HG02884 (cell line): ENCODE measurements around the gene AQP3.
A peak's percentile ranks its signal among the peaks of the same experiment; 100 is the strongest.
"Not testable (repeated sequence)": the region's sequence is repeated elsewhere in the genome, so short reads cannot be mapped to it uniquely, and the experiment has no call there.

ENCODE experiments used
- ATAC-seq: cut with Tn5 transposase; IDR thresholded peaks from one replicate; pipeline ENCODE4 v1.9.1; 2021; ENCODE audit warnings: mild to moderate bottlenecking, moderate library complexity; ENCODE audit not compliant: unreplicated experiment

Gene AQP3

GRCh38 chr9:33446946-33447798, at the start of gene AQP3:
Gene AQP3 (minus strand): TSS chr9:33447593. CDS start chr9:33447530, 63 bp downstream.
- peak; percentile 24 for ATAC-seq

GRCh38 chr9:33493819-33494218, 46.4 kb upstream of the AQP3 start:
- not testable (repeated sequence) for ATAC-seq

GRCh38 chr9:33489066-33489465, 41.7 kb upstream of the AQP3 start:
- no peak for ATAC-seq

GRCh38 chr9:33485312-33485711, 37.9 kb upstream of the AQP3 start:
- not testable (repeated sequence) for ATAC-seq

GRCh38 chr9:33480976-33481375, 33.6 kb upstream of the AQP3 start:
- no peak for ATAC-seq

- ATAC-seq = no peak
Observed at GRCh38 chr9:33480106-33480505, 32.7 kb upstream of the AQP3 start.

GRCh38 chr9:33476503-33476902, 29.1 kb upstream of the AQP3 start:
- no peak for ATAC-seq

- ATAC-seq = no peak
Observed at GRCh38 chr9:33475357-33475756, 28.0 kb upstream of the AQP3 start.

GRCh38 chr9:33473643-33474352, 26.4 kb upstream of the AQP3 start, which contains the start of gene NOL6:
Gene NOL6 (minus strand): TSS chr9:33473924. CDS start chr9:33473842, 82 bp downstream.
- ATAC-seq = peak; percentile 99

GRCh38 chr9:33472881-33473615, 25.7 kb upstream of the AQP3 start:
- ATAC-seq = no peak

GRCh38 chr9:33472171-33472880, 24.9 kb upstream of the AQP3 start:
- no peak for ATAC-seq

- ATAC-seq = no peak
Observed at GRCh38 chr9:33471361-33471760, 24.0 kb upstream of the AQP3 start.

- ATAC-seq = no peak
Observed at GRCh38 chr9:33469891-33470290, 22.5 kb upstream of the AQP3 start.

GRCh38 chr9:33468797-33469621, 21.6 kb upstream of the AQP3 start:
- ATAC-seq = no peak

- no peak for ATAC-seq
Observed at GRCh38 chr9:33468215-33468730, 20.9 kb upstream of the AQP3 start.

GRCh38 chr9:33467526-33467925, 20.1 kb upstream of the AQP3 start:
- ATAC-seq = no peak

GRCh38 chr9:33466565-33467495, 19.4 kb upstream of the AQP3 start:
- no peak for ATAC-seq
